HFF-Myc (cell line): ENCODE measurements around the gene ANXA7.
A peak's percentile ranks its signal among the peaks of the same experiment; 100 is the strongest.

Experiments
- DNase-seq: peaks from one replicate; pipeline ENCODE4 v3.0.0-alpha.2; 2011; ENCODE audit warnings: low read depth; ENCODE audit errors: extremely low read depth
- H3K4me3 ChIP-seq: replicated peaks from 2 replicates; pipeline ENCODE4 v1.5.1; 2011; ENCODE audit warnings: low read depth, mild to moderate bottlenecking, control low read depth, low read length
- CTCF ChIP-seq: IDR thresholded peaks from 2 replicates; pipeline ENCODE4 v1.5.1; 2012; ENCODE audit warnings: mild to moderate bottlenecking, low read depth, low read length, control low read depth; ENCODE audit errors: missing control alignments

The ANXA7 gene

GRCh38 chr10:73413528-73414229 lies at the start of gene ANXA7:
TSS of gene ANXA7 (minus strand) at chr10:73414058. CDS start at chr10:73400856, 13,202 bp downstream.
- DNase-seq, result no peak
- H3K4me3 ChIP-seq, result peak within 1 kb of the TSS; percentile 91
- no peak for TF ChIP-seq CTCF

GRCh38 chr10:73460897-73461296 lies 47.0 kb upstream of the ANXA7 start:
- no peak for TF ChIP-seq CTCF
- H3K4me3 ChIP-seq, result no peak overlapping the region
- no peak for DNase-seq

- no peak overlapping the region for H3K4me3 ChIP-seq
- DNase-seq, result no peak
- TF ChIP-seq CTCF, result no peak
Measured at GRCh38 chr10:73459683-73460314, 45.9 kb upstream of the ANXA7 start.

- TF ChIP-seq CTCF, result no peak
- DNase-seq, result no peak
- no peak overlapping the region for H3K4me3 ChIP-seq
Measured at GRCh38 chr10:73456187-73456890, 42.5 kb upstream of the ANXA7 start.

GRCh38 chr10:73449113-73449512 lies 35.3 kb upstream of the ANXA7 start:
- no peak for TF ChIP-seq CTCF
- H3K4me3 ChIP-seq, result no peak overlapping the region
- DNase-seq, result no peak

- no peak for DNase-seq
- H3K4me3 ChIP-seq, result no peak overlapping the region
- TF ChIP-seq CTCF, result no peak
Measured at GRCh38 chr10:73448384-73448783, 34.5 kb upstream of the ANXA7 start.
